Cardiac muscle cell (in vitro differentiated cells and primary cell): ENCODE data around the gene NINJ2. TPM values are rescaled to one million over a fixed set of nuclear protein-coding genes. Genes with fewer than 3 reads are reported as not detected.
A peak's percentile ranks its signal among the peaks of the same experiment; 100 is the strongest.

Source experiments
- DNase-seq, 2 donors: peaks; one replicate each; pipeline versions ENCODE4 v3.0.0 to v3.0.0-alpha.2; 2010 to 2017; ENCODE audit warnings: low read depth in 1 of 2, low spot score in 1 of 2
- H3K27ac ChIP-seq: fragments of 200-600 bp; sonication (generic); 2 replicates; pipeline ENCODE4 v1.5.1; 2016
- H3K27me3 ChIP-seq: fragments of 200-600 bp; sonication (generic); 2 replicates; pipeline ENCODE4 v1.6.0; 2016; ENCODE audit warnings: control low read depth
- H3K36me3 ChIP-seq: fragments of 200-600 bp; sonication (generic); 2 replicates; pipeline ENCODE4 v1.5.1; 2016; ENCODE audit warnings: control low read depth
- H3K4me1 ChIP-seq: fragments of 200-600 bp; sonication (generic); 2 replicates; pipeline ENCODE4 v1.8.1; 2017; ENCODE audit warnings: low read depth, mild to moderate bottlenecking, mixed run types
- H3K4me3 ChIP-seq: fragments of 200-600 bp; sonication (generic); 2 replicates; pipeline ENCODE4 v1.5.1; 2016; ENCODE audit warnings: mild to moderate bottlenecking
- H3K9me3 ChIP-seq: fragments of 200-600 bp; sonication (generic); 2 replicates; pipeline ENCODE4 v1.5.1; 2017; ENCODE audit warnings: low read depth, mild to moderate bottlenecking, control low read depth
- polyA plus RNA-seq: library from polyadenylated mRNA; unstranded; fragments of >200 nt; fragmentation: Nextera tagmentation; extraction: Ambion mirVana; gene quantifications from 2 replicates; pipeline ENCODE4 v1.2.1, GENCODE V29; 2016
- total RNA-seq: library from RNA; depleted of rRNA; stranded (reverse); fragments of >200 nt; gene quantifications from 2 replicates; pipeline ENCODE4 v1.2.3, GENCODE V29; 2016
- TF ChIP-seq, protein P1 (sequence below): IDR thresholded peaks from 2 replicates; pipeline ENCODE4 v1.5.1; 2012; ENCODE audit warnings: low read depth, mild to moderate bottlenecking, low read length

The NINJ2 gene
- total and polyA plus RNA-seq, 2 experiments from 2014 or later: 2.3 TPM; not detected in 1

DNA sequence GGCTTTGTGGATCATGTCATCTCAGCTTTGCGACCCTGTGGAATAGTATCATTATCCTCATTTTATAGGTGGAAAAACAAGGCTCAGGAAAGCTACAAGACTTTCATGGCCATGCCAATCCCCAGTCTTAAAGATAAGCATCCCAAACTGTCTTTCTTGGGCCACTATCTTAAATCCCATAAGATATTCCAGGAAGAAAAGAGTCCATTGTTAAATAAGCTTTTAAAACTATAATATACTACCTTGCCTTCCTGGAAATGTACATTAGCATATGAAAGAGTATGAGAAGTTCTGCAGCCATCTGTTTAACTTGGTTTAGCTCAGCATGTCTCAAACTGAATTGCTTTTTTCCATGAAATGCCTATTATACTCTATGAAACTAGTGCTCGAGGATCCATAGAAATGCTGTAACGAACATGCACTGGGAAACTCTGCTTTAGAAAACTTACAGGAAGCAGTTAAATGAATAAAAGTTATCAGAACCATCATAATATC lies 126.4 kb downstream of the NINJ2 start:
- TF ChIP-seq, protein P1, sequence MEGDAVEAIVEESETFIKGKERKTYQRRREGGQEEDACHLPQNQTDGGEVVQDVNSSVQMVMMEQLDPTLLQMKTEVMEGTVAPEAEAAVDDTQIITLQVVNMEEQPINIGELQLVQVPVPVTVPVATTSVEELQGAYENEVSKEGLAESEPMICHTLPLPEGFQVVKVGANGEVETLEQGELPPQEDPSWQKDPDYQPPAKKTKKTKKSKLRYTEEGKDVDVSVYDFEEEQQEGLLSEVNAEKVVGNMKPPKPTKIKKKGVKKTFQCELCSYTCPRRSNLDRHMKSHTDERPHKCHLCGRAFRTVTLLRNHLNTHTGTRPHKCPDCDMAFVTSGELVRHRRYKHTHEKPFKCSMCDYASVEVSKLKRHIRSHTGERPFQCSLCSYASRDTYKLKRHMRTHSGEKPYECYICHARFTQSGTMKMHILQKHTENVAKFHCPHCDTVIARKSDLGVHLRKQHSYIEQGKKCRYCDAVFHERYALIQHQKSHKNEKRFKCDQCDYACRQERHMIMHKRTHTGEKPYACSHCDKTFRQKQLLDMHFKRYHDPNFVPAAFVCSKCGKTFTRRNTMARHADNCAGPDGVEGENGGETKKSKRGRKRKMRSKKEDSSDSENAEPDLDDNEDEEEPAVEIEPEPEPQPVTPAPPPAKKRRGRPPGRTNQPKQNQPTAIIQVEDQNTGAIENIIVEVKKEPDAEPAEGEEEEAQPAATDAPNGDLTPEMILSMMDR: no peak
- H3K36me3 ChIP-seq: no peaks in the 10 kb centered on the region
- H3K27ac ChIP-seq: no peak overlapping the region
- H3K4me3 ChIP-seq: no peak overlapping the region
- no peaks in the 10 kb centered on the region for H3K27me3 ChIP-seq
- no peak for DNase-seq
- H3K9me3 ChIP-seq: no peaks in the 10 kb centered on the region
- peaks cover 7% of the 10 kb centered on the region for H3K4me1 ChIP-seq

DNA sequence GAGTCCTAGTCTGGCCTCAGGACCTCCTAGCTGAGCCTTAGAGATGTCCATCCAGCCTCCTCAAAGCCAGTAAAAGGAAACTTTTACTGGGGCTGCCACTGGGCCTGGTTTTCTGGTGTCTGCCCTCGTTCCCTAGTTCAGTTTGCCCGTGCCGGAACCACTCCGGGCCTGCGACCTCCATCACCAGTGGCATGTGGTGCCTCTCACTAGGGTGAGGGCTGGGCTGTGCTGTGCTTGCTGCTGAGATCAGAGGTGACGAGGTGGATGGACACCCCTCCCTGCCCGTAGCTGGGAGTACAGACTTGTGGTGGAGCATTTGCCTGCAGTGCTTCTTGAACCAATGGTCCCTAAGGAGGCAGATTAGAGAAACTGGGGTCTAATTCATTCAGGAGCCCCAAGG lies 127.8 kb downstream of the NINJ2 start:
- no peaks in the 10 kb centered on the region for H3K9me3 ChIP-seq
- TF ChIP-seq, protein P1: no peak
- no peak overlapping the region for H3K27ac ChIP-seq
- H3K4me1 ChIP-seq: no peaks in the 10 kb centered on the region
- DNase-seq: no peak
- no peaks in the 10 kb centered on the region for H3K27me3 ChIP-seq
- no peak overlapping the region for H3K4me3 ChIP-seq
- no peaks in the 10 kb centered on the region for H3K36me3 ChIP-seq

DNA sequence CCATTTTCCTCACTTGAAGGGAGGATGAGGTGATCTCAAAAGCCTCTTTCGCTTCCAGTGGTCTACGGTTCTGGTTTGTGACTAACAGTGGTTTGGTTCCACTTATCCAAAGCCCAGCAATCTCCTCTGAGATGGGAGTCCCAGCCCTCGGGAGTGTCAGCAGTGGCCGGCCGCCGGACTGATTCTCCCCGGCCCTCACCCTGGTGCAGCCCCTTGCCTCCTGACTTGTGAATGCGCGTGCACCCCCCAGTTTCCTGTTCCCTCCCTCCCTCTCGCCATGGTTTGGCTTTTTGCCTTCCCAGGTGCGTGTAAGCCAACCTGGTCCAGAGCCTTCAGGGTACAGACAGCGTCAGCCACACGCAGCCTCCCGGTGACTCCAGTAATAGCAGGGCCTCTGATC lies 129.0 kb downstream of the NINJ2 start:
- no peak overlapping the region for H3K27ac ChIP-seq

DNA sequence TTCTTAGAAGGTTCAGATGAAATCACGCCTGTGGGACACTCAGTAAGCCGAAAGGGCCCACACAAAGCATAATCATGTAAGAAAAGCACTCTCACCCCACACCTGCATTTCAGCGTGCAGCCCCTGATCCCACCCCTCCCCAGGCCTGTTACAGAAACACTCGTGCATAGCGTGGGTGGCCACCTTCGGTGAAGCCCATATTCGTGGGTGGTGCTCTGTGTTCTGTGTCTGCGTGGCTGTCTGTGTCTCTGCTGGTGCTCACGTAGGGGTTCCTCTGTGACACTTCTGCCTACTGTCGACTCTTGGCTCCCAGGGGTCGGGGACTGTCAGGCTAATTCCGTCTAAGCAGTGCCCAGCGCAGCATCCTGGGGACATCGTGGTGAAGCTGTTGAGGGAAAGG lies 129.5 kb downstream of the NINJ2 start:
- no peak overlapping the region for H3K4me3 ChIP-seq
- H3K36me3 ChIP-seq: no peaks in the 10 kb centered on the region
- TF ChIP-seq, protein P1: no peak
- H3K9me3 ChIP-seq: no peaks in the 10 kb centered on the region
- no peak for DNase-seq
- H3K27ac ChIP-seq: no peak overlapping the region
- H3K27me3 ChIP-seq: no peaks in the 10 kb centered on the region
- peaks cover under 1% of the 10 kb centered on the region for H3K4me1 ChIP-seq

More for the DNA sequence above, 129.0 kb downstream of the NINJ2 start:
- H3K36me3 ChIP-seq: no peaks in the 10 kb centered on the region
- H3K9me3 ChIP-seq: no peaks in the 10 kb centered on the region
- TF ChIP-seq, protein P1: no peak
- no peak for DNase-seq
- H3K4me3 ChIP-seq: no peak overlapping the region
- H3K27me3 ChIP-seq: no peaks in the 10 kb centered on the region
- H3K4me1 ChIP-seq: no peaks in the 10 kb centered on the region

DNA sequence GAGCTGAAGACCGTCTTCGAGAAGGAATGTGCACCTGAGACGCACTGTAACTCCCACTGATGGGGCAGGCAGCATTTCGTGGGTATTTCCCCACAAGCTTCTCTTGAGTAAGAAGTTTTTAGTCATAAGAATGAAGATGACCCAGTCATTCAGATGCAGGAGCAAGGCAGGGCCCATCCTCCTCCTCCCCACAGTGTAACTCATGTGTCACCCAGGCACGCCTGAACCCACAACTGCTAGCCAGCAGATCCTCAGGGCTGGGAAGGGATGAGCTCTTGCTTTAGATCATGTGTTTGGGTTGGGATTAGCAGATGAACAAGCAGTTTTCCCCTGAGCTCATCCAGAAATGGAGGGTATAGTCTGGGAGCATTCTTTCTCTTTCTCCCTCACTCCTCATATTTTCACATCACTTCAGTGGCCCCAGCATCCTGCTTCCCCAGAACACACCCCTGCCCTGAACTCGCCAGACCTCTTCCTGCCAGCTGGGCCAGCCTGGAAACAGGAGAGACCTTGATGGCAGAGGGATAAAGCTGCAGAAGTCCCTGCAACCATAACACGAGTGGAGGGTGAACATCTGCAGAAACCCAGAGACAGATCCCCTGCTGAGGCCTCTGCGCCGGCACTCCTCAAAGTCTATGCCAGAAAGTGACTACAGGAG lies 130.2 kb downstream of the NINJ2 start:
- Histone ChIP-seq H3K27ac (no peak overlapping the region), H3K4me1 (peaks cover 5% of the 10 kb centered on the region), H3K9me3 (no peaks in the 10 kb centered on the region), H3K36me3 (no peaks in the 10 kb centered on the region), H3K27me3 (no peaks in the 10 kb centered on the region), H3K4me3 (no peak overlapping the region)
- peak in 1 of 2 donors; percentile 24 for DNase-seq
- TF ChIP-seq, protein P1: no peak
